Uterus (tissue), 2 donors: Measurements from ENCODE around the gene RSPH1.

Source experiments
- CTCF ChIP-seq, 4 experiments: fragments of 200-600 bp in 2 of 4; fragments of 450-650 bp in 2 of 4; sonication (generic) in 2 of 4; IDR thresholded peaks; one replicate each; pipeline ENCODE4 v1.5.1; 2016 to 2019; ENCODE audit warnings: antibody characterized with exemption in 4 of 4, mild to moderate bottlenecking in 2 of 4, moderate library complexity in 1 of 4
- POLR2A ChIP-seq, 2 donors: fragments of 450-650 bp; IDR thresholded peaks; one replicate each; pipeline ENCODE4 v1.6.1; 2016; ENCODE audit warnings: antibody characterized with exemption in 2 of 2, mild to moderate bottlenecking in 1 of 2, moderate library complexity in 1 of 2

GRCh38 chr21:42489006-42489563 lies 6.9 kb downstream of the RSPH1 start:
- TF ChIP-seq POLR2A (IDR thresholded peaks at IDR 0.05) = no peak
- TF ChIP-seq CTCF (IDR thresholded peaks at IDR 0.05) = no peak
